Esophagus muscularis mucosa (tissue), 4 donors: ENCODE measurements around the gene POLD1. TPM values are rescaled to one million over a fixed set of nuclear protein-coding genes. Genes with fewer than 3 reads are reported as not detected.

Experiments
- DNase-seq: peaks from one replicate; pipeline ENCODE4 v3.0.0-alpha.2; 2017; ENCODE audit errors: extremely low spot score
- H3K27ac ChIP-seq, 4 donors: fragments of 200-600 bp; sonication (generic); replicated peaks in 1 of 4; 1 replicate in 3 of 4; 2 replicates in 1 of 4; pipeline ENCODE4 v1.5.1; 2016 to 2019; ENCODE audit warnings: mild to moderate bottlenecking in 1 of 4
- H3K27me3 ChIP-seq, 4 donors: fragments of 200-600 bp; sonication (generic); one replicate each; pipeline versions ENCODE4 v1.5.1 to v1.6.0; 2016 to 2019
- H3K36me3 ChIP-seq, 4 donors: fragments of 200-600 bp; sonication (generic); one replicate each; pipeline ENCODE4 v1.5.1; 2016 to 2019
- H3K4me1 ChIP-seq, 4 donors: fragments of 200-600 bp; sonication (generic); one replicate each; pipeline ENCODE4 v1.5.1; 2016 to 2019
- H3K4me3 ChIP-seq, 4 donors: fragments of 200-600 bp; sonication (generic); 1 replicate in 2 of 4; 2 replicates in 2 of 4; pipeline ENCODE4 v1.5.1; 2016 to 2019; ENCODE audit warnings: mild to moderate bottlenecking in 4 of 4, moderate library complexity in 1 of 4
- H3K9me3 ChIP-seq, 4 donors: fragments of 200-600 bp; sonication (generic); 1 replicate in 3 of 4; 2 replicates in 1 of 4; pipeline ENCODE4 v1.5.1; 2016 to 2019
- CTCF ChIP-seq, 3 experiments: fragments of 200-600 bp in 2 of 3; fragments of 450-650 bp in 1 of 3; sonication (generic) in 2 of 3; IDR thresholded peaks; one replicate each; pipeline ENCODE4 v1.5.1; 2017 to 2019; ENCODE audit warnings: antibody characterized with exemption in 3 of 3, mild to moderate bottlenecking in 2 of 3, moderate library complexity in 1 of 3
- EP300 ChIP-seq: sonication (generic); formaldehyde crosslinking; IDR thresholded peaks from one replicate; pipeline ENCODE4 v1.6.1; 2017; ENCODE audit warnings: antibody characterized with exemption
- POLR2A ChIP-seq: fragments of 450-650 bp; IDR thresholded peaks from one replicate; pipeline ENCODE4 v1.6.1; 2017; ENCODE audit warnings: antibody characterized with exemption, moderate library complexity, mild to moderate bottlenecking, low read depth
- POLR2AphosphoS5 ChIP-seq, 2 donors: sonication (generic); formaldehyde crosslinking; IDR thresholded peaks; one replicate each; pipeline ENCODE4 v1.6.1; 2017; ENCODE audit warnings: antibody characterized with exemption in 2 of 2
- WGBS: methylation state at CpG from one replicate; pipeline ENCODE4 v1.1.5; 2018; 5-methylcytosine and 5-hydroxymethylcytosine counted together
- intact Hi-C: fragments of 100-400 bp; cut with DNase I; formaldehyde crosslinking; loops from one replicate; pipeline ENCODE4 v1.15.1; 2023
- total RNA-seq, 4 donors: library from RNA; depleted of rRNA; stranded (reverse); fragments of >200 nt; gene quantifications; one replicate each; pipeline versions ENCODE4 v1.1.0 to v1.2.1, GENCODE V29; 2016

POLD1 gene
- total RNA-seq, 4 donors from 2014 or later = 8.8 to 18.0 (median 11.6) TPM

DNA sequence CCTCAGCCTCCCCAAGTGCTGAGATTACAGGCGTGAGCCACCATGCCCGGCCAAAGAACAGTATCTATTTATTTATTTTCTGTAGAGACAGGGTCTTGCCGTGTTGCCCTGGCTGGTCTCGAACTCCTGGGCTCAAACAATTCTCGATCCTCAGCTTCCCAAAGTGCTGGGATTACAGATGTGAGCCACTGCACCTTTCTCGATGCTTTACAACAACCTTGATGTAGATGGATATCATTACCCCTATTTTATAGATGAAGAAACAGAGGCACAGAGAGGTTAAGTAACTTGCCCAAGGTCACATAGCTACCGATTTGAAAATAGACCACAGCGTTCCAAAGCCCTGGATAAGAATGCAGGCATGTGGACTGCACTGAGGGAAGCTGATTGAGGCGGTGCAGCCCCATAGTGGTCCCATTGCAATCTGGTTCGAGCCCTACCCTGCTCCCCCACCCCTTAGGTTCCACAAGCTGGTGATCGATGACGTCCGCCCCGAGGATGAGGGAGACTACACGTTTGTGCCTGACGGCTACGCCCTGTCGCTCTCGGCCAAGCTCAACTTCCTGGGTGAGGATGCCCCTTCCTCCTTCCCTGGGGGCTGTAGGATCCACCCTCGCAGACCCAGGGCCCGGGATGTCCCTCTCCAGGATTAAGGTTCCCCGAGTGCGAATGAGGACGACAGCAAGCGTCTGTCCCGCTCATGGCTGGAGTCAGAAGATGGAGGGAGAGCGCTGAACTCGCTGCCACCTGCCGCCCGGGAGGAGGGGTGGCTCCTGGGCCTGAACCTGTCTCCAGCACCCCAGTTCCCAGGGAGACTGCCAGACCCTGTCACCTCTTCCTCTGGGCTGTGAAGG lies 66.4 kb downstream of the POLD1 start:
- intact Hi-C loops = no loop called here
- Histone ChIP-seq H3K27me3 (peaks cover 0 to 23% (median 4%) of the 10 kb centered on the region in 4 donors), H3K27ac (no peak overlapping the region), H3K4me3 (no peak overlapping the region), H3K4me1 (no peaks in the 10 kb centered on the region), H3K9me3 (peaks cover 0 to 4% (median 0%) of the 10 kb centered on the region in 4 donors), H3K36me3 (no peaks in the 10 kb centered on the region)
- no peak for DNase-seq
- 75% methylated on average over 12 of the region's 30 CpGs for WGBS
- TF ChIP-seq EP300 (no peak), POLR2A (no peak), CTCF (IDR thresholded peaks at IDR 0.05) (no peak), POLR2AphosphoS5 (IDR thresholded peaks at IDR 0.05) (no peak)

- intact Hi-C loops = no loop called here
Measured at GRCh38 chr19:50451223-50451534, 67.0 kb downstream of the POLD1 start.

DNA sequence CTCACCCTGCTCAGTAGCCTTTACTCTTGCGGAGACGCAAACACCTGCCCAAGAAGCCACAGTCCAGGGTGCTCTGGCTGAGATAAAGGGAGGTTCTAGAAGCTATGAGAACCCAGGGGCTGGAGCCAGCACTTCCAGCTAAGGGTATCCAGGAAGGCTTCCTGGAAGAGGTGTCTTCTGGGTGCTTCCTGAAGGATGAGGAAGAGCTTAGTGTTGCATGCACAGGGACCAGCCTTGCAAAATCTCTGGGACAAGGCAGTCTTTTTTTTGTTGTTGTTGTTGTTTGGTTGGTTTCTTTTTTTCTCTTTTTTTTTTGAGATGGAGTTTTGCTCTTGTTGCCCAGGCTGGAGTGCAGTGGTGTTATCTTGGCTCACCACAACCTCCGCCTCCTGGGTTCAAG lies 69.1 kb downstream of the POLD1 start:
- intact Hi-C loops = no loop called here
- TF ChIP-seq POLR2A = no peak
- no peak for TF ChIP-seq POLR2AphosphoS5 (IDR thresholded peaks at IDR 0.05)
- TF ChIP-seq EP300 = no peak
- TF ChIP-seq CTCF (IDR thresholded peaks at IDR 0.05) = no peak
- Histone ChIP-seq H3K9me3 (no peaks in the 10 kb centered on the region), H3K4me3 (no peak overlapping the region), H3K4me1 (no peaks in the 10 kb centered on the region), H3K27ac (no peak overlapping the region), H3K36me3 (no peaks in the 10 kb centered on the region), H3K27me3 (peaks cover 0 to 34% (median 8%) of the 10 kb centered on the region in 4 donors)
- DNase-seq = no peak
- 100% methylated on average over 3 of the region's 3 CpGs for WGBS

More at GRCh38 chr19:50451223-50451534, 67.0 kb downstream of the POLD1 start:
- Histone ChIP-seq H3K4me3 (no peak overlapping the region), H3K27me3 (peaks cover 0 to 17% (median 4%) of the 10 kb centered on the region in 4 donors), H3K9me3 (peaks cover 0 to 4% (median 0%) of the 10 kb centered on the region in 4 donors), H3K4me1 (no peaks in the 10 kb centered on the region), H3K36me3 (no peaks in the 10 kb centered on the region), H3K27ac (no peak overlapping the region)
- WGBS = 39% methylated on average over 13 of the region's 13 CpGs
- TF ChIP-seq POLR2AphosphoS5 (IDR thresholded peaks at IDR 0.05) (no peak), EP300 (no peak), POLR2A (no peak), CTCF (IDR thresholded peaks at IDR 0.05) (no peak)
- no peak for DNase-seq

- no peak overlapping the region for H3K27ac ChIP-seq
- H3K9me3 ChIP-seq = no peaks in the 10 kb centered on the region
- no peak for DNase-seq
- peaks cover 0 to 55% (median 21%) of the 10 kb centered on the region in 4 donors for H3K27me3 ChIP-seq
- H3K36me3 ChIP-seq = no peaks in the 10 kb centered on the region
- no peak overlapping the region for H3K4me3 ChIP-seq
- WGBS = 80% methylated on average over 2 of the region's 2 CpGs
- no peak for TF ChIP-seq CTCF (IDR thresholded peaks at IDR 0.05)
- TF ChIP-seq POLR2AphosphoS5 (IDR thresholded peaks at IDR 0.05) = no peak
- no peak for TF ChIP-seq EP300
- no peak for TF ChIP-seq POLR2A
- no peaks in the 10 kb centered on the region for H3K4me1 ChIP-seq
- intact Hi-C loops = no loop called here
Measured at GRCh38 chr19:50455992-50456391, 71.8 kb downstream of the POLD1 start.

- 92% methylated on average over 5 of the region's 5 CpGs for WGBS
- Histone ChIP-seq H3K9me3 (no peaks in the 10 kb centered on the region), H3K27me3 (peaks cover 0 to 58% (median 20%) of the 10 kb centered on the region in 4 donors), H3K4me3 (no peak overlapping the region), H3K4me1 (no peaks in the 10 kb centered on the region), H3K36me3 (no peaks in the 10 kb centered on the region), H3K27ac (no peak overlapping the region)
- no peak for DNase-seq
- intact Hi-C loops = no loop called here
- TF ChIP-seq POLR2AphosphoS5 (IDR thresholded peaks at IDR 0.05) (no peak), CTCF (IDR thresholded peaks at IDR 0.05) (no peak), POLR2A (no peak), EP300 (no peak)
Measured at GRCh38 chr19:50457300-50457699, 73.2 kb downstream of the POLD1 start.
